ENCODE data around the gene IFFO2. TPM values are rescaled to one million over a fixed set of nuclear protein-coding genes. Genes with fewer than 3 reads are reported as not detected.

The IFFO2 gene
- total and polyA plus RNA-seq, 4 donors, result 7.6 to 18.9 (median 8.3) TPM

GRCh38 chr1:18970762-18971161 lies 14.3 kb upstream of the IFFO2 start:
- Histone ChIP-seq H3K9ac (ENCODE audit: insufficient read depth in 1 of 2, low read length in 2 of 2) (no peak overlapping the region), H3K4me3 (no peak overlapping the region), H3K27me3 (ENCODE audit: control insufficient read depth in 3 of 3, insufficient read depth in 3 of 3, low read length in 2 of 3) (no peaks in the 10 kb centered on the region), H3K4me1 (ENCODE audit: control insufficient read depth in 5 of 5, insufficient read depth in 5 of 5, low read length in 5 of 5) (peaks cover 0 to 3% (median 0%) of the 10 kb centered on the region in 5 donors), H3K36me3 (ENCODE audit: control insufficient read depth in 4 of 4, insufficient read depth in 4 of 4, low read length in 4 of 4) (no peaks in the 10 kb centered on the region), H3K27ac (ENCODE audit: low read depth in 1 of 2, low read length in 1 of 2) (no peak overlapping the region), H3K9me3 (ENCODE audit: control insufficient read depth in 4 of 4, insufficient read depth in 3 of 4, low read length in 3 of 4) (no peaks in the 10 kb centered on the region)
- DNase-seq, result no peak
- no peak for TF ChIP-seq CTCF (IDR thresholded peaks at IDR 0.05; ENCODE audit: control extremely low read depth, extremely low read depth)
- ATAC-seq (ENCODE audit: insufficient read depth, low FRiP score), result no peak
- 66 to 83% methylated on average over 4 of the region's 4 CpGs for WGBS, 2 donors

DNA sequence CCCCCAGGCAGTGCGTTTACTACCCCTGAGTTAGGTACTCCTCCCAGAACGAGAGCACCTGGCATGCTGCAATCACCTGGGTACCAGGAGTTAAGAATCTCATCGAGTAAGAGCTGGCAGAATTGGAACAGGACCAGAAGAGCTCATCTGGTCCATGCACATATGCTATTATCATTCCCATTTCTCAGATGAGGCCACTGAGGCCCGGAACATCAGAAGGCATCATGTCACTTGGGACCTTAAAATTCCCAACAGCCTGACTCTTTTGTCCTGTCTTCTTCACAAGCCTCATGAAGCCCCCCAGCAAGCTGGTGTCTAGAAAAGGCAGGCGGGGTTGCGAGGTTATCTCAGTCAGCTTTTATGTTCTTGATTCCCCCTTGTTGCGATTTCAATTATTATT lies 13.9 kb upstream of the IFFO2 start:
- ATAC-seq (ENCODE audit: insufficient read depth, low FRiP score), result no peak
- Histone ChIP-seq H3K27ac (ENCODE audit: low read depth in 1 of 2, low read length in 1 of 2) (no peak overlapping the region), H3K36me3 (ENCODE audit: control insufficient read depth in 4 of 4, insufficient read depth in 4 of 4, low read length in 4 of 4) (no peaks in the 10 kb centered on the region), H3K4me3 (no peak overlapping the region), H3K27me3 (ENCODE audit: control insufficient read depth in 3 of 3, insufficient read depth in 3 of 3, low read length in 2 of 3) (no peaks in the 10 kb centered on the region), H3K9ac (ENCODE audit: insufficient read depth in 1 of 2, low read length in 2 of 2) (no peak overlapping the region), H3K4me1 (ENCODE audit: control insufficient read depth in 5 of 5, insufficient read depth in 5 of 5, low read length in 5 of 5) (peaks cover 0 to 3% (median 0%) of the 10 kb centered on the region in 5 donors), H3K9me3 (ENCODE audit: control insufficient read depth in 4 of 4, insufficient read depth in 3 of 4, low read length in 3 of 4) (no peaks in the 10 kb centered on the region)
- DNase-seq, result no peak
- no peak for TF ChIP-seq CTCF (IDR thresholded peaks at IDR 0.05; ENCODE audit: control extremely low read depth, extremely low read depth)
- 86 to 95% methylated on average over 7 of the region's 7 CpGs for WGBS, 2 donors

GRCh38 chr1:18967066-18967690 lies 10.7 kb upstream of the IFFO2 start:
- Histone ChIP-seq H3K27me3 (ENCODE audit: control insufficient read depth in 3 of 3, insufficient read depth in 3 of 3, low read length in 2 of 3) (no peaks in the 10 kb centered on the region), H3K27ac (ENCODE audit: low read depth in 1 of 2, low read length in 1 of 2) (no peak overlapping the region), H3K9ac (ENCODE audit: insufficient read depth in 1 of 2, low read length in 2 of 2) (no peak overlapping the region), H3K36me3 (ENCODE audit: control insufficient read depth in 4 of 4, insufficient read depth in 4 of 4, low read length in 4 of 4) (no peaks in the 10 kb centered on the region), H3K4me3 (no peak overlapping the region), H3K9me3 (ENCODE audit: control insufficient read depth in 4 of 4, insufficient read depth in 3 of 4, low read length in 3 of 4) (no peaks in the 10 kb centered on the region), H3K4me1 (ENCODE audit: control insufficient read depth in 5 of 5, insufficient read depth in 5 of 5, low read length in 5 of 5) (peaks cover 0 to 10% (median 0%) of the 10 kb centered on the region in 5 donors)
- ATAC-seq (ENCODE audit: insufficient read depth, low FRiP score) (no peak), DNase-seq (no peak)
- TF ChIP-seq CTCF (IDR thresholded peaks at IDR 0.05; ENCODE audit: control extremely low read depth, extremely low read depth), result no peak
- 91 to 93% methylated on average over 2 of the region's 2 CpGs for WGBS, 2 donors

Data from lung (tissue), 12 donors.